Glutamatergic neuron (in vitro differentiated cells): ENCODE measurements around the gene PTPN6. TPM values are rescaled to one million over a fixed set of nuclear protein-coding genes. Genes with fewer than 3 reads are reported as not detected.

Experiments
- DNase-seq: peaks from one replicate; pipeline ENCODE4 v3.0.0; 2022
- H3K27ac Mint-ChIP-seq: one replicate; pipeline ENCODE4 v1.8.0; 2020; ENCODE audit warnings: mild to moderate bottlenecking, mixed read lengths, inconsistent platforms; ENCODE audit not compliant: unreplicated experiment
- H3K27me3 Mint-ChIP-seq: one replicate; pipeline ENCODE4 v1.8.0; 2020; ENCODE audit warnings: mild to moderate bottlenecking, moderate library complexity, mixed read lengths, inconsistent platforms; ENCODE audit not compliant: unreplicated experiment
- H3K36me3 Mint-ChIP-seq: one replicate; pipeline ENCODE4 v1.8.0; 2020; ENCODE audit warnings: mild to moderate bottlenecking, mixed read lengths, inconsistent platforms; ENCODE audit not compliant: unreplicated experiment
- H3K4me1 Mint-ChIP-seq: one replicate; pipeline ENCODE4 v1.8.0; 2020; ENCODE audit warnings: mild to moderate bottlenecking, low read depth, mixed read lengths, inconsistent platforms; ENCODE audit not compliant: unreplicated experiment
- H3K4me3 Mint-ChIP-seq: one replicate; pipeline ENCODE4 v1.8.0; 2020; ENCODE audit warnings: mild to moderate bottlenecking, mixed read lengths, inconsistent platforms; ENCODE audit not compliant: unreplicated experiment
- H3K9me3 Mint-ChIP-seq: one replicate; pipeline ENCODE4 v1.8.0; 2020; ENCODE audit warnings: mild to moderate bottlenecking, moderate library complexity, mixed read lengths, inconsistent platforms; ENCODE audit not compliant: unreplicated experiment
- total RNA-seq: library from RNA; stranded (reverse); fragmentation: NEBNext Ultra II Directional; extraction: Animal tissue kit (Norgen Biotek cat#: 25700); gene quantifications from one replicate; pipeline ENCODE4 v1.2.1, GENCODE V29; 2021; ENCODE audit not compliant: unreplicated experiment
- TF ChIP-seq, protein P1 (sequence below): fragments of 200-600 bp; sonication (generic); IDR thresholded peaks from one replicate; pipeline ENCODE4 v1.5.0; 2021; ENCODE audit not compliant: partially characterized antibody, unreplicated experiment

Gene PTPN6
- total RNA-seq, 1 donor from 2014 or later = 3.8 TPM

GRCh38 chr12:6914947-6915788 is 36.0 kb upstream of the PTPN6 start:
- Mint-ChIP-seq H3K27ac (peak overlapping the region; percentile 79), H3K4me1 (peaks cover 5% of the 10 kb centered on the region), H3K36me3 (peaks cover 4% of the 10 kb centered on the region), H3K27me3 (peaks cover 21% of the 10 kb centered on the region), H3K9me3 (peaks cover 6% of the 10 kb centered on the region), H3K4me3 (peak overlapping the region; percentile 96)
- TF ChIP-seq, protein P1, sequence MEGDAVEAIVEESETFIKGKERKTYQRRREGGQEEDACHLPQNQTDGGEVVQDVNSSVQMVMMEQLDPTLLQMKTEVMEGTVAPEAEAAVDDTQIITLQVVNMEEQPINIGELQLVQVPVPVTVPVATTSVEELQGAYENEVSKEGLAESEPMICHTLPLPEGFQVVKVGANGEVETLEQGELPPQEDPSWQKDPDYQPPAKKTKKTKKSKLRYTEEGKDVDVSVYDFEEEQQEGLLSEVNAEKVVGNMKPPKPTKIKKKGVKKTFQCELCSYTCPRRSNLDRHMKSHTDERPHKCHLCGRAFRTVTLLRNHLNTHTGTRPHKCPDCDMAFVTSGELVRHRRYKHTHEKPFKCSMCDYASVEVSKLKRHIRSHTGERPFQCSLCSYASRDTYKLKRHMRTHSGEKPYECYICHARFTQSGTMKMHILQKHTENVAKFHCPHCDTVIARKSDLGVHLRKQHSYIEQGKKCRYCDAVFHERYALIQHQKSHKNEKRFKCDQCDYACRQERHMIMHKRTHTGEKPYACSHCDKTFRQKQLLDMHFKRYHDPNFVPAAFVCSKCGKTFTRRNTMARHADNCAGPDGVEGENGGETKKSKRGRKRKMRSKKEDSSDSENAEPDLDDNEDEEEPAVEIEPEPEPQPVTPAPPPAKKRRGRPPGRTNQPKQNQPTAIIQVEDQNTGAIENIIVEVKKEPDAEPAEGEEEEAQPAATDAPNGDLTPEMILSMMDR = no peak
- DNase-seq = peak; percentile 57

- no peak for DNase-seq
- H3K9me3 Mint-ChIP-seq = peaks cover 6% of the 10 kb centered on the region
- peaks cover 4% of the 10 kb centered on the region for H3K36me3 Mint-ChIP-seq
- TF ChIP-seq, protein P1 = no peak
- H3K27ac Mint-ChIP-seq = no peak overlapping the region
- H3K27me3 Mint-ChIP-seq = peaks cover 21% of the 10 kb centered on the region
- H3K4me1 Mint-ChIP-seq = peaks cover 5% of the 10 kb centered on the region
- peak overlapping the region; percentile 52 for H3K4me3 Mint-ChIP-seq
These were observed 35.3 kb upstream of the PTPN6 start for GRCh38 chr12:6915789-6916285.

DNA sequence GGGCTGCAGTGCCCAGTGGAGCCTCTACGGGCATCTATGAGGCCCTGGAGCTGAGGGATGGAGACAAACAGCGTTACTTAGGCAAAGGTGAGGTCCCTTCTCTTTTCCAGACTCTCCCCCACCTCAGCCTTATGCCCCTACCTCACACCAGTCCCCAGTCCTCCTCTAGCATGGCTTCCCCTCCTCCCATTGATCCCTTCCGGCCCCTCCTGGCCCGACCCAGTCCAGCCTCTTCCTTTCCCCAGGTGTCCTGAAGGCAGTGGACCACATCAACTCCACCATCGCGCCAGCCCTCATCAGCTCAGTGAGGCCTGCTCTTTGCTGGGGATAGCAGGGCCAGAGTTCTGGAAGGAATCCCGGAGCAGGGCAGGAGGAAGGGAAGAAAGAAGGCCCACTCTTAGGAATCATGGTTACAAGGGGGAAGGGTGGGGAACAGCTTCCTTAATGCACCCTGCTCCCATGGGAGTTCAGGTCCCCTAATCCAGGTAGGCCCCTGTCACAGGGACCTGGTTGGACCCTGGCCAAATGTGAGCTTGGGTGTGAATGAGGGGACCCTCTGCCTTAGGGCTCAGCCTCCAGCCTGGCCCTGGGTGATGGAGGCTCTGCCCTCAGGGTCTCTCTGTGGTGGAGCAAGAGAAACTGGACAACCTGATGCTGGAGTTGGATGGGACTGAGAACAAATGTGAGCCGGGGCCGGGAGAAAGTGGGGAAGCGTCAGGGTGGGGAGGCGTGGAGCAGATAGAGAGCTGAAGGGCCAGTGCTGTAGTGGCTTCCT is 34.5 kb upstream of the PTPN6 start:
- TF ChIP-seq, protein P1 = no peak
- Mint-ChIP-seq H3K27me3 (peaks cover 19% of the 10 kb centered on the region), H3K4me1 (peaks cover 10% of the 10 kb centered on the region), H3K9me3 (peaks cover 3% of the 10 kb centered on the region), H3K27ac (no peak overlapping the region), H3K4me3 (peak overlapping the region; percentile 52), H3K36me3 (peaks cover 4% of the 10 kb centered on the region)
- DNase-seq = no peak

GRCh38 chr12:6917491-6918231 is 33.5 kb upstream of the PTPN6 start:
- Mint-ChIP-seq H3K27ac (no peak overlapping the region), H3K36me3 (peaks cover 5% of the 10 kb centered on the region), H3K4me3 (no peak overlapping the region), H3K27me3 (peaks cover 18% of the 10 kb centered on the region), H3K9me3 (peaks cover 3% of the 10 kb centered on the region), H3K4me1 (peaks cover 20% of the 10 kb centered on the region)
- TF ChIP-seq, protein P1 = no peak
- DNase-seq = no peak
